Measurements from ENCODE around the gene SPOCK1.

DNA sequence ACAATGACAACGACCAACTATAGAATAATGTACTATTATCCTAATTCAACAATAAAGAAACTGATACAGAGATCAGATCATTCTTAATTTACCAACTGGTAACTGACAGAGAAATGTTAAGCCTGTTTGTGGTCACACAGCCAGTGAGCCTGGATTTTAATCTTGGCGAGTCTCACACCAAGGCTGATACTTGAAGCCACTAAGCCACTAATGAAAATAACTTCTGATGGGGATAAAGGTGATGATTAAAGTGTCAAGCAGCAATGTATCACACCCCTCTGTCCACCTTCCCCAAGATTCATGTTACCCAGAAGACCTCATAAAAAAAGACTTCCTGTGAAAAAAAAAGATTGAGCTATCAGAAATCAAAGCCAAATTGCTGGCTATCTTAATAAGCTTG, 350.5 kb downstream of the SPOCK1 start:
- TF ChIP-seq EZH2phosphoT487 (IDR thresholded peaks at IDR 0.05; ENCODE audit: insufficient read depth, low read depth) (no peak), EZH2 (IDR thresholded peaks at IDR 0.05; ENCODE audit: insufficient read depth, poor library complexity, severe bottlenecking) (no peak)
